Skeletal muscle cell (primary cell): ENCODE results near the gene CIDEA.

Experiments
- DNase-seq: peaks from one replicate; pipeline ENCODE4 v3.0.0-alpha.2; 2010; ENCODE audit warnings: low read depth
- H3K4me3 ChIP-seq: 2 replicates; pipeline ENCODE4 v1.5.1; 2011; ENCODE audit warnings: low read depth, mild to moderate bottlenecking, control low read depth, low read length, moderate library complexity

The CIDEA gene

GRCh38 chr18:12312976-12313375 is 58.8 kb downstream of the CIDEA start:
- DNase-seq = no peak
- H3K4me3 ChIP-seq = no peak overlapping the region

GRCh38 chr18:12313530-12314245 is 59.5 kb downstream of the CIDEA start:
- no peak overlapping the region for H3K4me3 ChIP-seq
- no peak for DNase-seq

GRCh38 chr18:12314591-12315305 is 60.6 kb downstream of the CIDEA start:
- no peak for DNase-seq
- H3K4me3 ChIP-seq = no peak overlapping the region

GRCh38 chr18:12315490-12315889 is 61.3 kb downstream of the CIDEA start:
- H3K4me3 ChIP-seq = no peak overlapping the region
- DNase-seq = no peak

GRCh38 chr18:12315911-12316310 is 61.8 kb downstream of the CIDEA start:
- H3K4me3 ChIP-seq = no peak overlapping the region
- DNase-seq = no peak

GRCh38 chr18:12317664-12318333 is 63.6 kb downstream of the CIDEA start:
- DNase-seq = no peak

GRCh38 chr18:12318334-12318697 is 64.2 kb downstream of the CIDEA start:
- DNase-seq = no peak
- H3K4me3 ChIP-seq = no peak overlapping the region

More at GRCh38 chr18:12317664-12318333, 63.6 kb downstream of the CIDEA start:
- H3K4me3 ChIP-seq = no peak overlapping the region

- no peak for DNase-seq
- no peak overlapping the region for H3K4me3 ChIP-seq
Measured at GRCh38 chr18:12318857-12319256, 64.7 kb downstream of the CIDEA start.

- no peak overlapping the region for H3K4me3 ChIP-seq
- DNase-seq = no peak
Measured at GRCh38 chr18:12321333-12321732, 67.2 kb downstream of the CIDEA start.

GRCh38 chr18:12324991-12325725 is 71.0 kb downstream of the CIDEA start:
- DNase-seq = no peak
- H3K4me3 ChIP-seq = no peak overlapping the region

- H3K4me3 ChIP-seq = no peak overlapping the region
- no peak for DNase-seq
Measured at GRCh38 chr18:12325726-12326245, 71.6 kb downstream of the CIDEA start.

- no peak for DNase-seq
- no peak overlapping the region for H3K4me3 ChIP-seq
Measured at GRCh38 chr18:12326711-12327460, 72.7 kb downstream of the CIDEA start.
